HG02938 (cell line): Measurements from ENCODE around the gene SSMEM1.
"Not testable (repeated sequence)": the region's sequence is repeated elsewhere in the genome, so short reads cannot be mapped to it uniquely, and the experiment has no call there.

Source experiments
- ATAC-seq: cut with Tn5 transposase; IDR thresholded peaks from one replicate; pipeline ENCODE4 v1.9.1; 2021; ENCODE audit warnings: mild to moderate bottlenecking, moderate library complexity; ENCODE audit not compliant: unreplicated experiment

SSMEM1 gene

GRCh38 chr7:130243486-130243885 lies 35.8 kb downstream of the SSMEM1 start:
- not testable (repeated sequence) for ATAC-seq

- not testable (repeated sequence) for ATAC-seq
Measured at GRCh38 chr7:130246491-130246890, 38.8 kb downstream of the SSMEM1 start.

GRCh38 chr7:130248842-130249241 lies 41.2 kb downstream of the SSMEM1 start:
- ATAC-seq: not testable (repeated sequence)

GRCh38 chr7:130249626-130250025 lies 42.0 kb downstream of the SSMEM1 start:
- ATAC-seq: not testable (repeated sequence)

- no peak for ATAC-seq
Measured at GRCh38 chr7:130254555-130254954, 46.9 kb downstream of the SSMEM1 start.

GRCh38 chr7:130256704-130257103 lies 49.0 kb downstream of the SSMEM1 start:
- no peak for ATAC-seq

- ATAC-seq: no peak
Measured at GRCh38 chr7:130258494-130259078, 50.9 kb downstream of the SSMEM1 start.

- ATAC-seq: no peak
Measured at GRCh38 chr7:130262448-130262847, 54.8 kb downstream of the SSMEM1 start.

GRCh38 chr7:130263130-130263529 lies 55.5 kb downstream of the SSMEM1 start:
- ATAC-seq: no peak
